ENCODE measurements around the gene CAVIN4.

DNA sequence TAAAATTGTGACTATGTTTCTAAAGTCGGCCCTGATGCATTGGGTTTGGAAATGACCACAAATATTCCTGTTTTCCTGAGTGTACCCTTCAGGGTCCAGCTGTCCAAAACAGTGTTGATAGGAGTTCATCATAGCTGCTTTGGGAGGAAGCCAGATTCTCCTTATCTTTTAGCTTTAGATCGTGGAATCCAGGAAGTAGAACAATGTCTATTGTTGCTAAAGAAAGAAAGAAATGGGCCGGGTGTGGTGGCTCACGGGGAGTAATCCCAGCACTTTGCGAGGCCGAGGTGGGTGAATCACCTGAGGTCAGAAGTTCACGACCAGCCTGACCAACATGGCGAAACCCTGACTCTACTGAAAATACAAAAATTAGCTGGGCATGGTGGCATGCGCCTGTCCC lies 9.5 kb downstream of the CAVIN4 start:
- TF ChIP-seq, protein P1, sequence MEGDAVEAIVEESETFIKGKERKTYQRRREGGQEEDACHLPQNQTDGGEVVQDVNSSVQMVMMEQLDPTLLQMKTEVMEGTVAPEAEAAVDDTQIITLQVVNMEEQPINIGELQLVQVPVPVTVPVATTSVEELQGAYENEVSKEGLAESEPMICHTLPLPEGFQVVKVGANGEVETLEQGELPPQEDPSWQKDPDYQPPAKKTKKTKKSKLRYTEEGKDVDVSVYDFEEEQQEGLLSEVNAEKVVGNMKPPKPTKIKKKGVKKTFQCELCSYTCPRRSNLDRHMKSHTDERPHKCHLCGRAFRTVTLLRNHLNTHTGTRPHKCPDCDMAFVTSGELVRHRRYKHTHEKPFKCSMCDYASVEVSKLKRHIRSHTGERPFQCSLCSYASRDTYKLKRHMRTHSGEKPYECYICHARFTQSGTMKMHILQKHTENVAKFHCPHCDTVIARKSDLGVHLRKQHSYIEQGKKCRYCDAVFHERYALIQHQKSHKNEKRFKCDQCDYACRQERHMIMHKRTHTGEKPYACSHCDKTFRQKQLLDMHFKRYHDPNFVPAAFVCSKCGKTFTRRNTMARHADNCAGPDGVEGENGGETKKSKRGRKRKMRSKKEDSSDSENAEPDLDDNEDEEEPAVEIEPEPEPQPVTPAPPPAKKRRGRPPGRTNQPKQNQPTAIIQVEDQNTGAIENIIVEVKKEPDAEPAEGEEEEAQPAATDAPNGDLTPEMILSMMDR (IDR thresholded peaks at IDR 0.05; ENCODE audit: low read length), result no peak
- TF ChIP-seq EZH2 (optimal IDR thresholded peaks at IDR 0.05; ENCODE audit: low read depth, low read length), result no peak
- TF ChIP-seq EZH2phosphoT487 (IDR thresholded peaks at IDR 0.05; ENCODE audit: low read length), result no peak

All from MM.1S (cell line).